Measurements from ENCODE around the gene TBL1X.

DNA sequence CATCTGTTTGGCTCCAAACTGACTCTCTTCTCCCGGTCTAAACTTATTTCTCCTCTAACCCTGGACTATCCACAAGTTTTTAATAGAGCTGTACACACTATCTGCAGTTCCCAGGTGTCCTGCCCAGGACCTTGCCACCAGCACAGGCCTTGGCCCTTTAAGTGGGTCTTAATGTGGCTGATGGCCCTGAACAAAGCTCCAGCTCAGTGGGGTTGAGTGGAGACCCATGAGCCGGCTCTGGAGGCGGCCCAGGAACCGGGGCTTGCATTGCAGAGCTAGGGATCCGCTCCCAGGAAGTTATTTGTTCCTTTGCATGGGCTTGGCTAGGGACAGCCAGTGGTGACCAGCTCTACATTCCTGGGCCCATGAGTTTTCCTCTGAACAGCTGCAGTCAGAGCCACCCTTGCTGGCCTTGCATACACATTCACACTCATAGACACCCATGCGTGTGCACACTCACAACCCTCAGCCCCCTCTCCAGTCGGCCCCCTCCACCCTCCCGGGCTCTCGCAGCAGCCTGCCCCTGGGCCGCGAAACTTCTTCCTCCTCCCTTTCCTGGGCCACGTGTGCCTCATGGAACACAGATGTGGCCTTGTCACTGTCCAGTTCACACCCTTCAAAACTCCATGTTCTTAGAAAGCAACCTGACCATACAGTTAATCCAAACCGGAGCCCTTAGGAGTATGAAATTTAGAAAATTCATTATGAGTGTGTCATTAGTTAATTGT, 242.6 kb downstream of the TBL1X start:
- TF ChIP-seq CTCF (conservative IDR thresholded peaks at IDR 0.05; ENCODE audit: low read depth, low read length), result no peak
- TF ChIP-seq EZH2phosphoT487 (IDR thresholded peaks at IDR 0.05; ENCODE audit: borderline replicate concordance, low read length), result no peak
